ENCODE measurements around the gene FEM1A. TPM values are rescaled to one million over a fixed set of nuclear protein-coding genes. Genes with fewer than 3 reads are reported as not detected.

Gene FEM1A
- total and polyA plus RNA-seq, 2 of the 13 experiments (the other 11 are each of a cell fraction or from before 2014, with no cell fraction given) = 3.2 to 10.8 TPM

GRCh38 chr19:4814625-4815425 lies 23.3 kb downstream of the FEM1A start (continued):
- TF ChIP-seq REL (CRISPR knock-in tag; conservative IDR thresholded peaks at IDR 0.05) (no peak), ZNF362 (CRISPR knock-in tag; IDR thresholded peaks at IDR 0.05; ENCODE audit: borderline replicate concordance) (no peak), NKX3-1 (CRISPR knock-in tag; IDR thresholded peaks at IDR 0.05) (no peak), ATF3 (CRISPR knock-in tag; IDR thresholded peaks at IDR 0.05) (no peak), MXD1 (CRISPR knock-in tag; IDR thresholded peaks at IDR 0.05) (no peak)

- Histone ChIP-seq H2AFZ (ENCODE audit: low read length) (no peak overlapping the region), H3K9me3 (ENCODE audit: low read length) (no peaks in the 10 kb centered on the region), H3K4me2 (ENCODE audit: low read depth, low read length) (peak overlapping the region; percentile 65), H3K4me1 (ENCODE audit: insufficient read depth, low read length) (peaks cover 37% of the 10 kb centered on the region), H4K20me1 (ENCODE audit: insufficient read depth, low read length) (no peaks in the 10 kb centered on the region), H3K36me3 (replicated peaks in 1 of 2; ENCODE audit: control insufficient read depth in 1 of 2, insufficient read depth in 2 of 2, low read length in 2 of 2) (peaks cover 4% of the 10 kb centered on the region in 2 experiments; a peak in 2 of 5 replicates), H3K27me3 (ENCODE audit: control insufficient read depth in 1 of 2, insufficient read depth in 2 of 2, low read length in 2 of 2) (no peaks in the 10 kb centered on the region), H3K4me3 (replicated peaks in 1 of 3; ENCODE audit: insufficient read depth in 1 of 3, low read depth in 2 of 3, low read length in 3 of 3) (peak overlapping the region in 1 of 3 experiments; percentile 27; a peak in 1 of 6 replicates), H3K27ac (ENCODE audit: extremely low read length, insufficient read depth, low read length) (peak overlapping the region; percentile 45), H3K9ac (ENCODE audit: insufficient read depth, low read depth, low read length) (peak overlapping the region; percentile 31; the same call in 1 of the 2 replicates), H3K79me2 (ENCODE audit: insufficient read depth, low read length) (no peaks in the 10 kb centered on the region)
- in situ Hi-C loops (cut with HindIII; ENCODE audit: extremely low pct_ligation_motif_present, low pct_unique_long_range_greater_than_20kb) (no loop called here), intact Hi-C loops (cut with micrococcal nuclease; ENCODE audit: unreplicated experiment) (no loop called here)
- BruUV-seq (replicated peaks) = no TSS peak
- peak; percentile 93 for DNase-seq (ENCODE audit: low spot score)
- peak; percentile 96 for FAIRE-seq
- CTCF ChIA-PET (ENCODE audit: low intra/inter-chr PET ratio, low total read pairs) = no interaction called here
- POLR2A ChIA-PET = no interaction called here
- WGBS (ENCODE audit: low lambda C conversion rate) = 31% methylated on average over 25 of the region's 28 CpGs
- ATAC-seq = peak; percentile 82
- TF ChIP-seq GPN1 (CRISPR knock-in tag; IDR thresholded peaks at IDR 0.05; ENCODE audit: borderline replicate concordance) (no peak), CCDC6 (CRISPR knock-in tag; IDR thresholded peaks at IDR 0.05) (0 out of 2 replicates have a peak, but pooled peaks have one; percentile 51), REST (IDR thresholded peaks at IDR 0.05; ENCODE audit: borderline replicate concordance in 1 of 2, low read depth in 1 of 2, low read length in 2 of 2) (no peak), IRF2 (CRISPR knock-in tag; IDR thresholded peaks at IDR 0.05) (peak; percentile 58; the same call in 1 of the 2 replicates), SP2 (CRISPR knock-in tag; IDR thresholded peaks at IDR 0.05) (peak; percentile 69), ZNF782 (CRISPR knock-in tag; IDR thresholded peaks at IDR 0.05; ENCODE audit: borderline replicate concordance) (no peak; the same call in 1 of the 2 replicates)
Measured at GRCh38 chr19:4815426-4816201, 24.1 kb downstream of the FEM1A start.
